GM19372 (cell line): ENCODE measurements around the gene CT47C1.

Experiments used
- ATAC-seq: cut with Tn5 transposase; IDR thresholded peaks from one replicate; pipeline ENCODE4 v1.9.1; 2021; ENCODE audit warnings: mild to moderate bottlenecking, low read depth, moderate library complexity; ENCODE audit not compliant: unreplicated experiment

Gene CT47C1

DNA sequence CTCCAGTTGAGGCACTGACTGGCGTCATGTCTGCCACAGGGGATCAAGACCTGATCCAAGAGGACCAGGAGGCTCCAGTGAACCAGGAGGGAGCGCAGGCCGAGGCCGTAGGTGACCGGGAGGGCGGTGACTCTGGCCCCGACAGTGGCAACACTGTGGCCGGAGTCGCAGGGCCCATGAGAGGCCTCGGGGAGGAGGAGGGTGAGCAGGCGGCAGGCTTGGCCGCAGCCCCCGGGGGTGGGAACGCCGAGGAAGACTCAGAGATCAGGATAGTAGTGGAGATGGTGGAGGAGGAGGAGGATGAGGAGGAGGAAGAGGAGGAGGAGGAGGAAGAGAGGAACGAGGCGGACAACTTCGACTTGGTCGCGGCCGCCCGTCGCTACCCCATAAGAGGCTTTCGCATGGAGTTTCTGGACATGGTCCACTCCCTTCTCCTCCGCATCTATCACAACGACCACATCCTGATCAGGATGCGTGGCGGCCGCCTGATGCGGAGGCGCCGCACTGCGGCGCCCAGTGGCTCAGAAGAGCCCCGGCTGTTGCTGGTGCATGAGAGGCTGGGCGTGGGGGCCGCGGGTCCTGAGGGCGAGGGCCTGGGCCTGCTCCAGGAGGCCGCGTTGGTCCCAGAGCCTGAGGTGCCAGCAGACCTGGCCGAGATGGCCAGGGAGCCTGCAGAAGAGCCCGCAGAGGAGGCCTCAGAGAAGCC lies 560 bp downstream of the CT47C1 start:
- ATAC-seq = no peak

GRCh38 chrX:119073911-119074310 lies 1.1 kb downstream of the CT47C1 start:
- ATAC-seq = no peak

- ATAC-seq = no peak
These were observed 2.7 kb downstream of the CT47C1 start for GRCh38 chrX:119075270-119076025.

- no peak for ATAC-seq
These were observed 9.5 kb downstream of the CT47C1 start for GRCh38 chrX:119082278-119082677.

DNA sequence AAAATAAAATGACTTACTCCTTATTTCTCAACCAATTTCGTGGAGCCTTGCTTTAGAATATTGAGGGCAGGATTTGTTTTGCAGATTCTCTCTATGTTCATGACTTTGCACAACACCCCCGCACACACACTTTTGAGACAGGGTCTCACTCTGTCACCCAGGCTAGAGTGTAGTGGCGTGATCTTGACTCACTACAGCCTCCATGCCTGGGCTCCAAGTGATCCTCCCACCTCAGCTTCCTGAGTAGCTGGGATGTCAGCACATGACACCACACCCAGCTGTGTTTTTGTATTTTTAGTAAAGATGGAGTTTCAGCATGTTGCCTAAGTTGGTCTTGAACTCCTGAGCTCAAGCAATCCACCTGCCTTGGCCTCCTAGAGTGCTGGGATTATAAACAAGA lies 12.0 kb downstream of the CT47C1 start:
- ATAC-seq = no peak

DNA sequence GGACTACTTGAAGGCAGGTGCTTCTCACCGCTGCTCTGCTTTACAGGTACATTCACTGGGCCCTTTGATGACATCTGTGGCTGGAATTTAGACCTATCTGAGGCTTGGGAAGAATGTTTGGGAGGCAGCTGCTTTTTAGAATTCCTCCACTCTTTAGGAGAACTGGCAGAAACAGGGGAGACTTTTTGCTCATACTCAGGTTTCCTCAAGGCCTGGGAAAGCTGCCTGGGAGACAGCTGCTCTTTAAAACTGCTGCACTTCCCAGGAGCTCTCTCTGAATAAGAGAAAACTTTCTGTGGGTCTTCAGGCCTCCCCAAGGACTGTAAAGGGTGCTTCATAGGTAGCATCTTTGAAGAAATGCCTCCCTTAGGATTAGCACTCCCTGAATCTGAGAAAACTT lies 14.3 kb downstream of the CT47C1 start:
- ATAC-seq = no peak

- no peak for ATAC-seq
These were observed 16.8 kb downstream of the CT47C1 start for GRCh38 chrX:119089619-119090018.

DNA sequence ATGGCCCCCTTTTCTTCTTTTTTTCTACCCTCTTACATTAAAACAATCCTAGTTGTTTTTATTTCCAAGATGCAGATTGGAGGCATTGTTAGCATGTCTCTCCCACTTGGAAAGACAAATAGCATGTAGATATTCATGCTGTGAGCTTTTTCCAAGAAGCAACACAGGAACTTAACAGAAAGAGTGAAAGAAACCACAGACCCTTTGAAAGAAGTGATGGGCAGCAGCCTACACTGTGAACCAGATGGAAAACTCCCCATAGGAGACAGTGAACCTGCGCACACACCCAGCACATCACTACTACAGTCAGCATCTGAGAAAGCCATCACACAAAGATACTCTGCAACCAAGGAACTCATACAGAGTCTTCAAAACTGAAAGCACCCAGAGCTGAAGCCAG lies 17.8 kb downstream of the CT47C1 start:
- no peak for ATAC-seq

DNA sequence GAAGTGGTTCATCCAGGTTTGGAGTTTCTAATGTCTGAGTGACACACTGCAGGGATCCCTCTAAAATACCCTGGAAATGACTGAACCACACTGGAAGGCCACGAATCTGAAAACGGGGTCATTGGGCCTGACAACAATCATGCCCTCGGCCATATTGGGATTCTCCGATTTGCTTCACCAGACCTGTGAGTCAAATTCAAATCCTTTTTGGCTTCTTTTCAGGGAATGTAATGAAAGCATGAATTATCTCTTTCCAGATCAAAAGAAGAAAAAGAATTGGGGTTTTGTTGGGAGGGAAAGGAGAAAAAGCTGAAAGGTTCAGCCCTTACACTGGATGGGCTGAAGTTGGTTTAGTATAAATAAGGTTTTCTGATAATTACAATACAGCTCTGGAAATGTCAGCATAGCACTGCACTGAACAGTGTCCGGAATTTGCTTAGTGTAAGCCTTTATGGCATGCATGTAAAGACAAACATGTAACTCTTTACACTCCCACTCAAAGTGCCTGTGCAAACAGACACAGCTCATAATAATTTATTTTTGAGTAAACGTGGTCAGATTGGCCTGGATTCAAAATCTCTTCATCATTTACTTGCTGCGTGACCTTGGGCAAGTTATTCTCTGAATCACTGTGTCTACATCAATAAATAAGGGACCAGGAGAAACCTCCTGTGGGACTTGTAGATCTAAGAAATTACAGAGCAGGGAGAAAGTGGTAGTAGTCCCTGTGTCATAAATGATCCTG lies 21.4 kb downstream of the CT47C1 start:
- no peak for ATAC-seq

DNA sequence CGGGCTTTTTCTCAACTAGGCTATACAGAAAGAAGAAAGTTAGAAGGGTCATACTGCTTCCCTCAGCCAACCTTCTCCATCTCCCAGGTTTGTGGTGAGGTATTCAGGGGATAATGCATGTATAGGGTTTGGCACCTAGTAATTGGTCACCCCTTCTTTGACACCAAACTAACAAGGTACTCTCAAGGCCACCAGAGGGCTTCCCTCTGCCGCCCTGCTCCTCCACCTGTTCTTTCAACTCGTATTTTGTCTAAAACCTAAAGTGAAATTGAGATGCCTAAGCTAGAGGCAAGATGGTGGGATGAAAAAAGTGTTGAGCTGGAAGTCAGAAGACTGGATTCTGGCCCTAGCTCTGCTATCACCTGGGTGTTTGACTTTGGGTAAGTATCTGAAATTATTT lies 22.0 kb downstream of the CT47C1 start:
- no peak for ATAC-seq

- no peak for ATAC-seq
These were observed 23.1 kb downstream of the CT47C1 start for GRCh38 chrX:119095936-119096335.

GRCh38 chrX:119101168-119101567 lies 28.4 kb downstream of the CT47C1 start:
- ATAC-seq = no peak

- no peak for ATAC-seq
These were observed 33.0 kb downstream of the CT47C1 start for GRCh38 chrX:119105826-119106225.

DNA sequence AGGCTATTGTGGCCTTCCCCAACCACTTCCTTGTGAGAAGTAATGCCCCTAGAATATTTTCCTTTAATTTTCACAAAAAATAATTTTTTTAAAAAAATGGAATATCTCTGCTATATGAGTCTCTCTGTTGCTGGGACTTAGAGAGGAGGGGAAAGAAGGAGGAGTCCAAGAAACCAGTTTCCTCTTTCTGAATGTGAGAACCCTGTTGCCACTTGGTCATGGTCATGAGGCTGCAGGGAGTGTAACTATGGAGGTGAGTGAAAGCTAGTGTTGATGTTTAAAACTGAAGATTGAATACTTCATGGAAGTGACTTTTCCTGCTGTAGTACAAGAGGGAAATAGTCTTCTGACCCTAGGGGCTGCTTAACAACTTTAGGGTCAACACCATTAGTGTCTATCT lies 34.4 kb downstream of the CT47C1 start:
- ATAC-seq = no peak

- ATAC-seq = no peak
These were observed 46.1 kb downstream of the CT47C1 start for GRCh38 chrX:119118780-119119395.

GRCh38 chrX:119121341-119121740 lies 48.5 kb downstream of the CT47C1 start:
- no peak for ATAC-seq
